CD14-positive monocyte (primary cell): Measurements from ENCODE around the gene SLC39A6. TPM values are rescaled to one million over a fixed set of nuclear protein-coding genes. Genes with fewer than 3 reads are reported as not detected.
A peak's percentile ranks its signal among the peaks of the same experiment; 100 is the strongest.
"Not testable (repeated sequence)": the region's sequence is repeated elsewhere in the genome, so short reads cannot be mapped to it uniquely, and the experiment has no call there.

Experiments
- DNase-seq, 3 donors: peaks; one replicate each; pipeline ENCODE4 v3.0.0-alpha.2; 2011 to 2022
- H2AFZ ChIP-seq: 2 replicates; pipeline ENCODE4 v1.6.0; 2012; ENCODE audit warnings: mild to moderate bottlenecking, low read depth, low read length, inconsistent platforms; ENCODE audit not compliant: insufficient read depth, poor library complexity, severe bottlenecking
- H3K27ac ChIP-seq, 2 donors: 1 replicate in 1 of 2; 2 replicates in 1 of 2; pipeline ENCODE4 v1.5.1; 2012 to 2013; ENCODE audit warnings: low read length in 2 of 2, control low read depth in 1 of 2, inconsistent platforms in 1 of 2, low read depth in 1 of 2, mild to moderate bottlenecking in 1 of 2
- H3K27me3 ChIP-seq, 2 donors: one replicate each; pipeline versions ENCODE4 v1.6.0 to v1.6.1; 2011 to 2013; ENCODE audit warnings: low read length in 2 of 2; ENCODE audit not compliant: control insufficient read depth in 2 of 2, insufficient read depth in 2 of 2
- H3K36me3 ChIP-seq, 2 donors: replicated peaks in 1 of 2; 1 replicate in 1 of 2; 2 replicates in 1 of 2; pipeline versions ENCODE4 v1.5.1 to v1.6.1; 2012 to 2013; ENCODE audit warnings: low read length in 2 of 2, control low read depth in 1 of 2, inconsistent platforms in 1 of 2, mild to moderate bottlenecking in 1 of 2; ENCODE audit not compliant: insufficient read depth in 2 of 2, control insufficient read depth in 1 of 2
- H3K4me1 ChIP-seq, 2 donors: 1 replicate in 1 of 2; 2 replicates in 1 of 2; pipeline versions ENCODE4 v1.5.1 to v1.6.1; 2012 to 2013; ENCODE audit warnings: low read length in 2 of 2, control low read depth in 1 of 2, inconsistent platforms in 1 of 2, mild to moderate bottlenecking in 1 of 2, moderate library complexity in 1 of 2; ENCODE audit not compliant: insufficient read depth in 2 of 2, control insufficient read depth in 1 of 2
- H3K4me2 ChIP-seq: replicated peaks from 2 replicates; pipeline ENCODE3; 2012; ENCODE audit warnings: low read length, moderate library complexity, mild to moderate bottlenecking; ENCODE audit not compliant: poor library complexity, severe bottlenecking; ENCODE audit errors: extremely low read depth
- H3K4me3 ChIP-seq, 3 experiments: fragments of 200-600 bp in 1 of 3; sonication (generic) in 1 of 3; replicated peaks in 1 of 3; 1 replicate in 2 of 3; 2 replicates in 1 of 3; pipeline ENCODE4 v1.5.1; 2011 to 2013; ENCODE audit warnings: low read length in 3 of 3, mild to moderate bottlenecking in 3 of 3, control low read depth in 2 of 3, low read depth in 2 of 3, inconsistent platforms in 1 of 3, moderate library complexity in 1 of 3
- H3K79me2 ChIP-seq: 2 replicates; pipeline ENCODE4 v1.6.0; 2012; ENCODE audit warnings: mild to moderate bottlenecking, control low read depth, inconsistent platforms, low read length, moderate library complexity; ENCODE audit not compliant: insufficient read depth
- H3K9ac ChIP-seq: 2 replicates; pipeline ENCODE4 v1.6.0; 2017; ENCODE audit warnings: low read length, mild to moderate bottlenecking; ENCODE audit not compliant: insufficient read depth, poor library complexity, severe bottlenecking
- H3K9me3 ChIP-seq, 2 donors: replicated peaks in 1 of 2; 1 replicate in 1 of 2; 2 replicates in 1 of 2; pipeline versions ENCODE4 v1.5.1 to v1.6.1; 2012 to 2013; ENCODE audit warnings: low read length in 2 of 2, control low read depth in 1 of 2; ENCODE audit not compliant: control insufficient read depth in 1 of 2, insufficient read depth in 1 of 2
- H4K20me1 ChIP-seq: 2 replicates; pipeline ENCODE4 v1.6.0; 2012; ENCODE audit warnings: mild to moderate bottlenecking, low read length, control low read depth, moderate library complexity; ENCODE audit not compliant: insufficient read depth
- H3K27ac Mint-ChIP-seq, 7 donors: one replicate each; pipeline ENCODE4 v1.8.0; 2020; ENCODE audit warnings: mild to moderate bottlenecking in 7 of 7, mixed read lengths in 7 of 7, moderate library complexity in 6 of 7, inconsistent platforms in 2 of 7
- H3K27me3 Mint-ChIP-seq, 3 donors: one replicate each; pipeline ENCODE4 v1.8.0; 2021 to 2022; ENCODE audit warnings: low read depth in 3 of 3, mild to moderate bottlenecking in 3 of 3, mixed read lengths in 3 of 3, moderate library complexity in 3 of 3, inconsistent platforms in 1 of 3
- H3K36me3 Mint-ChIP-seq, 2 donors: one replicate each; pipeline ENCODE4 v1.8.0; 2020; ENCODE audit warnings: mixed read lengths in 2 of 2, inconsistent platforms in 1 of 2, mild to moderate bottlenecking in 1 of 2
- H3K4me1 Mint-ChIP-seq: one replicate; pipeline ENCODE4 v1.8.0; 2020; ENCODE audit warnings: mild to moderate bottlenecking, mixed read lengths
- H3K4me3 Mint-ChIP-seq, 2 donors: one replicate each; pipeline ENCODE4 v1.8.0; 2020; ENCODE audit warnings: mild to moderate bottlenecking in 2 of 2, mixed read lengths in 2 of 2, moderate library complexity in 1 of 2
- H3K9me3 Mint-ChIP-seq, 7 donors: one replicate each; pipeline ENCODE4 v1.8.0; 2020 to 2022; ENCODE audit warnings: mixed read lengths in 7 of 7, mild to moderate bottlenecking in 6 of 7, moderate library complexity in 6 of 7, inconsistent platforms in 2 of 7
- CTCF ChIP-seq: fragments of 200-600 bp; IDR thresholded peaks from one replicate; pipeline ENCODE4 v1.8.0; 2022; ENCODE audit warnings: antibody characterized with exemption, mild to moderate bottlenecking
- WGBS: methylation state at CpG from one replicate; pipeline ENCODE4 v1.1.5; 2013; ENCODE audit warnings: missing lambda C conversion rate; ENCODE audit not compliant: insufficient coverage; 5-methylcytosine and 5-hydroxymethylcytosine counted together
- intact Hi-C, 2 donors: fragments of 100-400 bp; cut with micrococcal nuclease; formaldehyde crosslinking; loops; one replicate each; pipeline versions ENCODE4 v1.15.0 to v1.15.1; 2023
- polyA plus RNA-seq, 3 donors: library from polyadenylated mRNA; depleted of rRNA in 1 of 3; unstranded in 2 of 3; stranded (reverse) in 1 of 3; fragments of 300-500 nt in 2 of 3; fragments of >200 nt in 1 of 3; fragmentation: Illumina TruSeq in 2 of 3; gene quantifications; 1 replicate in 2 of 3; 2 replicates in 1 of 3; pipeline ENCODE4 v1.2.3, GENCODE V29; 2012 to 2021

Gene SLC39A6
- polyA plus RNA-seq, 3 donors = 13.2 to 20.1 (median 16.8) TPM

GRCh38 chr18:36120297-36120696, 8.8 kb downstream of the SLC39A6 start:
- Histone ChIP-seq H3K27ac (no peak overlapping the region), H3K79me2 (no peaks in the 10 kb centered on the region), H3K27me3 (no peaks in the 10 kb centered on the region), H3K9ac (no peak overlapping the region), H3K9me3 (no peaks in the 10 kb centered on the region), H4K20me1 (no peaks in the 10 kb centered on the region), H3K4me3 (no peak overlapping the region), H3K36me3 (peaks cover 23 to 58% of the 10 kb centered on the region in 2 donors), H2AFZ (no peak overlapping the region), H3K4me2 (no peak overlapping the region), H3K4me1 (no peaks in the 10 kb centered on the region)
- WGBS = no CpG with 5 or more reads among the region's 3 CpGs
- H3K9me3 Mint-ChIP-seq = peaks cover 0 to 1% (median 0%) of the 10 kb centered on the region in 7 donors
- H3K4me3 Mint-ChIP-seq = no peak overlapping the region
- peaks cover 8% of the 10 kb centered on the region for H3K4me1 Mint-ChIP-seq
- H3K27me3 Mint-ChIP-seq = peaks cover 0 to 2% (median 0%) of the 10 kb centered on the region in 3 donors
- intact Hi-C loops = loop anchor here in 1 of 2 donors (10.0 kb wide), 1 partner anchor 55 kb away; the partner anchor contains the start of gene RPRD1A
- peaks cover 55 to 59% of the 10 kb centered on the region in 2 donors for H3K36me3 Mint-ChIP-seq
- no peak for DNase-seq
- TF ChIP-seq CTCF = no peak
- H3K27ac Mint-ChIP-seq = peak overlapping the region in 1 of 7 donors; percentile 24

GRCh38 chr18:36116771-36117170, 12.4 kb downstream of the SLC39A6 start:
- DNase-seq, H3K4me3 ChIP-seq, H3K4me1 Mint-ChIP-seq, H3K27ac ChIP-seq, H3K9me3 ChIP-seq, H3K79me2 ChIP-seq, H3K27ac Mint-ChIP-seq, H3K27me3 ChIP-seq, H4K20me1 ChIP-seq, H3K4me1 ChIP-seq, H3K27me3 Mint-ChIP-seq, H3K9ac ChIP-seq, intact Hi-C loops, H2AFZ ChIP-seq, H3K4me3 Mint-ChIP-seq, H3K4me2 ChIP-seq, H3K9me3 Mint-ChIP-seq: not testable (repeated sequence)
- H3K36me3 Mint-ChIP-seq = peaks cover 48 to 55% of the 10 kb centered on the region in 2 donors
- H3K36me3 ChIP-seq = peaks cover 40 to 66% of the 10 kb centered on the region in 2 donors
- WGBS = 98% methylated on average over 9 of the region's 11 CpGs
